HCT116 (cell line): Measurements from ENCODE around the gene HMBS. TPM values are rescaled to one million over a fixed set of nuclear protein-coding genes. Genes with fewer than 3 reads are reported as not detected.
A peak's percentile ranks its signal among the peaks of the same experiment; 100 is the strongest.
"Not testable (repeated sequence)": the region's sequence is repeated elsewhere in the genome, so short reads cannot be mapped to it uniquely, and the experiment has no call there.

ENCODE experiments used
- ATAC-seq: fragments of 200-7000 bp; cut with Tn5 transposase; 2 replicates; pipeline ENCODE4 v1.9.1; 2020; ENCODE audit warnings: mild to moderate bottlenecking, moderate library complexity
- BruUV-seq: library from RNA; stranded (reverse); fragments of 400-500 nt; replicated peaks from 2 replicates; lab custom pipeline; 2021; lab: Mats Ljungman, UMichigan
- CTCF ChIA-PET: fragments of 300-600 bp; sonication (Branson Sonifier 250); formaldehyde crosslinking; loops from one replicate; lab custom pipeline; 2021; ENCODE audit warnings: antibody characterized with exemption; lab: Charles Lee
- POLR2A ChIA-PET: fragments of 300-600, 350-600 bp; sonication (Branson Sonifier 250); formaldehyde crosslinking; loops from one replicate; lab custom pipeline; 2021; ENCODE audit warnings: antibody characterized with exemption; lab: Charles Lee
- RAD21 ChIA-PET, 2 experiments: fragments of 300-600 bp; sonication (Branson Sonifier 250); formaldehyde crosslinking; loops; one replicate each; lab custom pipeline; 2023; ENCODE audit warnings: low total read pairs in 2 of 2; ENCODE audit not compliant: uncharacterized antibody in 2 of 2, unreplicated experiment in 2 of 2, low non-redundant PET in 1 of 2; lab: Charles Lee
- DNase-seq: peaks from one replicate; pipeline ENCODE4 v3.0.0-alpha.2; 2010; ENCODE audit warnings: low read depth, low spot score
- H2AFZ ChIP-seq: fragments of 200-600 bp; shearing (Covaris generic), sonication (generic); 2 replicates; pipeline ENCODE4 v1.6.1; 2017; ENCODE audit warnings: low read depth, mixed run types, mixed read lengths, antibody characterized with exemption, low read length; ENCODE audit not compliant: poor library complexity, severe bottlenecking
- H3K27ac ChIP-seq: 2 replicates; pipeline ENCODE4 v1.5.1; 2012; ENCODE audit warnings: low read depth, low read length
- H3K27me3 ChIP-seq: fragments of 200-600 bp; sonication (generic); 2 replicates; pipeline ENCODE4 v1.6.1; 2016; ENCODE audit warnings: mixed run types, low read length, mixed read lengths; ENCODE audit not compliant: insufficient read depth
- H3K36me3 ChIP-seq, 2 experiments: fragments of 200-500 bp in 1 of 2; fragments of 200-600 bp in 1 of 2; sonication (Bioruptor generic) in 1 of 2; sonication (generic) in 1 of 2; 2 replicates each; pipeline versions ENCODE4 v1.5.1 to v1.6.1; 2014 to 2016; ENCODE audit warnings: low read length in 2 of 2, inconsistent platforms in 1 of 2, mixed read lengths in 1 of 2, mixed run types in 1 of 2; ENCODE audit not compliant: insufficient read depth in 2 of 2, control insufficient read depth in 1 of 2
- H3K4me1 ChIP-seq, 2 experiments: fragments of 200-600 bp in 1 of 2; sonication (generic) in 1 of 2; 2 replicates each; pipeline versions ENCODE4 v1.5.1 to v1.6.1; 2012 to 2017; ENCODE audit warnings: low read length in 2 of 2, inconsistent platforms in 1 of 2, mild to moderate bottlenecking in 1 of 2, mixed read lengths in 1 of 2, mixed run types in 1 of 2, moderate library complexity in 1 of 2; ENCODE audit not compliant: insufficient read depth in 2 of 2, control insufficient read depth in 1 of 2
- H3K4me2 ChIP-seq: fragments of 200-600 bp; sonication (generic); 2 replicates; pipeline ENCODE4 v1.6.1; 2017; ENCODE audit warnings: mixed run types, low read length, mixed read lengths
- H3K4me3 ChIP-seq, 2 experiments: fragments of 200-600 bp in 1 of 2; sonication (generic) in 1 of 2; replicated peaks in 1 of 2; 2 replicates each; pipeline ENCODE4 v1.5.1; 2011 to 2016; ENCODE audit warnings: low read length in 2 of 2, control low read depth in 1 of 2, low read depth in 1 of 2, mild to moderate bottlenecking in 1 of 2, mixed read lengths in 1 of 2, mixed run types in 1 of 2
- H3K79me2 ChIP-seq: fragments of 200-600 bp; sonication (generic); 2 replicates; pipeline ENCODE4 v1.6.1; 2017; ENCODE audit warnings: mild to moderate bottlenecking, mixed run types, low read length, moderate library complexity, mixed read lengths; ENCODE audit not compliant: insufficient read depth
- H3K9ac ChIP-seq: fragments of 200-600 bp; sonication (generic); 2 replicates; pipeline ENCODE4 v1.6.1; 2016; ENCODE audit warnings: low read length, mixed read lengths
- H3K9me2 ChIP-seq: fragments of 200-600 bp; sonication (generic), shearing (Covaris generic); 2 replicates; pipeline ENCODE4 v1.6.1; 2017; ENCODE audit warnings: mixed run types, mild to moderate bottlenecking, moderate library complexity; ENCODE audit not compliant: insufficient read depth
- H3K9me3 ChIP-seq, 2 experiments: fragments of 200-500 bp in 1 of 2; fragments of 200-600 bp in 1 of 2; sonication (Bioruptor generic) in 1 of 2; sonication (generic) in 1 of 2; 2 replicates each; pipeline ENCODE4 v1.6.1; 2014 to 2017; ENCODE audit warnings: low read length in 2 of 2, mixed read lengths in 2 of 2, inconsistent platforms in 1 of 2, low read depth in 1 of 2, mild to moderate bottlenecking in 1 of 2, mixed run types in 1 of 2, moderate library complexity in 1 of 2; ENCODE audit not compliant: control insufficient read depth in 1 of 2, insufficient read depth in 1 of 2
- H4K20me1 ChIP-seq: fragments of 200-600 bp; sonication (generic), shearing (Covaris generic); 2 replicates; pipeline ENCODE4 v1.6.1; 2017; ENCODE audit warnings: mixed run types, mild to moderate bottlenecking, moderate library complexity; ENCODE audit not compliant: insufficient read depth
- ELF1 ChIP-seq: IDR thresholded peaks from 2 replicates; pipeline ENCODE4 v1.6.1; 2012; ENCODE audit warnings: low read depth, borderline replicate concordance
- POLR2AphosphoS5 ChIP-seq: IDR thresholded peaks from 2 replicates; pipeline ENCODE4 v1.6.1; 2011; ENCODE audit warnings: mild to moderate bottlenecking, low read depth, low read length, moderate library complexity
- SRF ChIP-seq: IDR thresholded peaks from 2 replicates; pipeline ENCODE4 v1.6.1; 2012; ENCODE audit warnings: low read depth
- TCF7L2 ChIP-seq: IDR thresholded peaks from 2 replicates; pipeline ENCODE4 v1.7.0; 2011; ENCODE audit warnings: borderline replicate concordance, inconsistent platforms; ENCODE audit not compliant: insufficient read depth, insufficient read length; ENCODE audit errors: extremely low read depth
- YY1 ChIP-seq: IDR thresholded peaks from 2 replicates; pipeline ENCODE4 v1.6.1; 2011; ENCODE audit warnings: low read length, low read depth, moderate library complexity, mild to moderate bottlenecking; ENCODE audit not compliant: insufficient replicate concordance; ENCODE audit errors: extremely low read depth
- ZFX ChIP-seq: fragments of 450-650 bp; IDR thresholded peaks from 2 replicates; pipeline ENCODE4 v1.6.1; 2017
- intact Hi-C: fragments of 100-400 bp; cut with micrococcal nuclease; formaldehyde crosslinking; loops from 2 replicates; pipeline ENCODE4 v1.10.0; 2022
- total RNA-seq: library from RNA; stranded (reverse); gene quantifications from one replicate; pipeline ENCODE4 v1.2.1, GENCODE V29; 2021; ENCODE audit not compliant: unreplicated experiment
- TF ChIP-seq, protein P1 (sequence below): IDR thresholded peaks from 2 replicates; pipeline ENCODE4 v1.6.1; 2012

The HMBS gene
- total RNA-seq, 1 experiment from 2014 or later, result 69.0 TPM

DNA sequence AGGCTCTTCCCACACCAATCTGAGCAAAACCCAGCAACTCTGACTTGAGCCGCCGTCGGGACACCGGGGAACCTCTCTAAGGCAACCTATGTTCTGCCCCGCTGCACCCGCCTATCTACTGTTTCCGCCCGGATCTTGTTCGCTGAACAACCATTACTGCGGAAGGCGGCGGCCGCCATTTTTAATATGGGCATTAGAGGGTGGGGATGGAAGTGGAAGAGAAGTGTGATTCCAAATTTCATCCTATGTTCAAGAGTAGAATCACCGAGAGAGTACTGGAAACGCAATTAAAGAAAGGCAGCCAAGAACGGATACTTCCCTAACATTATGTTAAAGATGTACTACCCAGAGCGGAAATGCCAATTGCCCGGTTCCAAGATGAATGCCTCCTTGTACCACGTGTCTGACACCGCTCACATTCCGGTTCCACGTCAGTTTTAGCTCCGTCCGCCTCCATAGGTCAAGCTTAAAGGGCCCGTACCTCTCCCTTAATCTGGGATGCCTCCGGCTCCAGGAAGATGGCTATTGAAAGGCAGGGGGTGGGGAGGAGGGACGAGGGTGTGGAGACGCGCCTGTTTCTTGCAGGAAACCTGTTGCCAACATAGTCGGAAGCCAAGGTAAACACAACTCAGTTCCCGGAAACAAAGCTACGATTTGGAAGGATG is 17.2 kb downstream of the HMBS start, which contains the start of gene DPAGT1:
DPAGT1 (minus strand) TSS at position 95 of the 665 bp plus-strand sequence. CDS start 198 bp downstream, outside the sequence.
- DNase-seq (peak; percentile 98), ATAC-seq (peak; percentile 80)
- Histone ChIP-seq H3K4me3 (peak within 1 kb of the TSS; percentile 58 to 78), H4K20me1 (no peaks in the 10 kb centered on the region), H2AFZ (peak within 1 kb of the TSS; percentile 87), H3K9ac (peak within 1 kb of the TSS; percentile 81), H3K79me2 (peaks cover 32% of the 10 kb centered on the region), H3K27ac (peak within 1 kb of the TSS; percentile 96), H3K4me1 (peaks cover 33 to 42% of the 10 kb centered on the region in 2 experiments), H3K9me3 (no peaks in the 10 kb centered on the region), H3K36me3 (peaks cover 6 to 20% of the 10 kb centered on the region in 2 experiments; a peak in 3 of 4 replicates), H3K4me2 (peak within 1 kb of the TSS; percentile 89), H3K9me2 (no peaks in the 10 kb centered on the region), H3K27me3 (no peaks in the 10 kb centered on the region)
- POLR2A ChIA-PET, result interaction anchor here (0.7 to 1.9 kb wide), 14 partner anchors 9 to 1081 kb away, joined by 3 to 20 read pairs (median 3); partner anchors contain the start of genes HINFP, HMBS, NLRX1 and RPS25
- CTCF ChIA-PET, result interaction anchor here (0.6 to 1.8 kb wide), 13 partner anchors 11 to 272 kb away, joined by 3 to 6 read pairs (median 4); partner anchors contain the start of genes CBL and VPS11
- intact Hi-C loops, result loop anchor here (2.0 to 10.0 kb wide), 7 partner anchors 67 to 370 kb away; partner anchors contain the start of genes NLRX1, RPS25, TRAPPC4 and USP2
- RAD21 ChIA-PET, result interaction anchor here in 1 of 2 experiments (0.5 to 1.0 kb wide), 3 partner anchors 17 to 224 kb away, joined by 4 to 7 read pairs (median 4); partner anchors contain the start of gene HINFP
- peak; percentile 46 for TF ChIP-seq POLR2AphosphoS5
- TF ChIP-seq, protein P1, sequence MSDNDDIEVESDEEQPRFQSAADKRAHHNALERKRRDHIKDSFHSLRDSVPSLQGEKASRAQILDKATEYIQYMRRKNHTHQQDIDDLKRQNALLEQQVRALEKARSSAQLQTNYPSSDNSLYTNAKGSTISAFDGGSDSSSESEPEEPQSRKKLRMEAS, result no peak
- TF ChIP-seq ELF1, result no peak
- no peak for TF ChIP-seq TCF7L2
- TF ChIP-seq ZFX, result peak; percentile 42; the same call in 1 of the 2 replicates
- peak; percentile 97 for TF ChIP-seq YY1
- no peak for TF ChIP-seq SRF
- BruUV-seq, result no TSS peak

DNA sequence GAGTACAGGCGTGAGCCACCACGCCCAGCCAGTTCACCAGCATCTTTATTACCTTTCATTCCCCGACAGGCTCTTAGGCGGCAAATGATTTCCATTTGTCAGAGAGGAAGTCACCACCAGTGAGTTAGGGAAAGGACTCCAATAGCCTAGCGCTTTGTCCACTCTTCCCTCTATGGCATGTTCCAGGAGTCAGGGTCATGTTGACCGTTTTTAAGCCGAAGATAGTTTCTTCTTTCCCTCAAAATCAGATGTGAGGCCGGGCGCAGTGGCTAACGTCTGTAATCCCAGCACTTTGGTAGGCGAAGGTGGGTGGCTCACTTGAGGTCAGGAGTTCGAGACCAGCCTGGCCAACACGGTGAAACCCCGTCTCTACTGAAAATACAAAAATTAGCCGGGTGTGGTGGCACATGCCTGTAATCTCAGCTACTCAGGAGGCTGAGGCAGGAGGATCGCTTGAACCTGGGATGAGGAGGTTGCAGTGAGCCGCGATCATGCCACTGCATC is 18.5 kb downstream of the HMBS start:
- H3K27me3 ChIP-seq, H3K9me2 ChIP-seq, ATAC-seq, H3K9me3 ChIP-seq, H3K36me3 ChIP-seq, BruUV-seq, H2AFZ ChIP-seq, DNase-seq, H4K20me1 ChIP-seq, RAD21 ChIA-PET: not testable (repeated sequence)
- Histone ChIP-seq H3K4me3 (peak overlapping the region; percentile 58 to 78), H3K4me2 (peak overlapping the region; percentile 89), H3K4me1 (peaks cover 33 to 48% of the 10 kb centered on the region in 2 experiments), H3K79me2 (peaks cover 31% of the 10 kb centered on the region), H3K9ac (peak overlapping the region; percentile 81), H3K27ac (peak overlapping the region; percentile 96)
- ChIA-PET CTCF (interaction anchor here (0.7 to 1.8 kb wide), 7 partner anchors 12 to 235 kb away, joined by 3 to 6 read pairs (median 4); partner anchors contain the start of gene CBL), POLR2A (interaction anchor here (0.6 to 1.9 kb wide), 8 partner anchors 17 to 232 kb away, joined by 3 to 20 read pairs (median 4); partner anchors contain the start of genes HMBS and VPS11)
- intact Hi-C loops, result loop anchor here (2.0 to 10.0 kb wide), 5 partner anchors 84 to 369 kb away; partner anchors contain the start of genes RPS25, TRAPPC4 and USP2
